HCT116 (cell line): ENCODE data around the gene ERLIN1. TPM values are rescaled to one million over a fixed set of nuclear protein-coding genes. Genes with fewer than 3 reads are reported as not detected.

ENCODE experiments used
- ATAC-seq: fragments of 200-7000 bp; cut with Tn5 transposase; 2 replicates; pipeline ENCODE4 v1.9.1; 2020; ENCODE audit warnings: mild to moderate bottlenecking, moderate library complexity
- BruUV-seq: library from RNA; stranded (reverse); fragments of 400-500 nt; replicated peaks from 2 replicates; lab custom pipeline; 2021; lab: Mats Ljungman, UMichigan
- CTCF ChIA-PET: fragments of 300-600 bp; sonication (Branson Sonifier 250); formaldehyde crosslinking; loops from one replicate; lab custom pipeline; 2021; ENCODE audit warnings: antibody characterized with exemption; lab: Charles Lee
- POLR2A ChIA-PET: fragments of 300-600, 350-600 bp; sonication (Branson Sonifier 250); formaldehyde crosslinking; loops from one replicate; lab custom pipeline; 2021; ENCODE audit warnings: antibody characterized with exemption; lab: Charles Lee
- RAD21 ChIA-PET, 2 experiments: fragments of 300-600 bp; sonication (Branson Sonifier 250); formaldehyde crosslinking; loops; one replicate each; lab custom pipeline; 2023; ENCODE audit warnings: low total read pairs in 2 of 2; ENCODE audit not compliant: uncharacterized antibody in 2 of 2, unreplicated experiment in 2 of 2, low non-redundant PET in 1 of 2; lab: Charles Lee
- DNase-seq: peaks from one replicate; pipeline ENCODE4 v3.0.0-alpha.2; 2010; ENCODE audit warnings: low read depth, low spot score
- H2AFZ ChIP-seq: fragments of 200-600 bp; shearing (Covaris generic), sonication (generic); 2 replicates; pipeline ENCODE4 v1.6.1; 2017; ENCODE audit warnings: low read depth, mixed run types, mixed read lengths, antibody characterized with exemption, low read length; ENCODE audit not compliant: poor library complexity, severe bottlenecking
- H3K27ac ChIP-seq: 2 replicates; pipeline ENCODE4 v1.5.1; 2012; ENCODE audit warnings: low read depth, low read length
- H3K27me3 ChIP-seq: fragments of 200-600 bp; sonication (generic); 2 replicates; pipeline ENCODE4 v1.6.1; 2016; ENCODE audit warnings: mixed run types, low read length, mixed read lengths; ENCODE audit not compliant: insufficient read depth
- H3K36me3 ChIP-seq, 2 experiments: fragments of 200-500 bp in 1 of 2; fragments of 200-600 bp in 1 of 2; sonication (Bioruptor generic) in 1 of 2; sonication (generic) in 1 of 2; 2 replicates each; pipeline versions ENCODE4 v1.5.1 to v1.6.1; 2014 to 2016; ENCODE audit warnings: low read length in 2 of 2, inconsistent platforms in 1 of 2, mixed read lengths in 1 of 2, mixed run types in 1 of 2; ENCODE audit not compliant: insufficient read depth in 2 of 2, control insufficient read depth in 1 of 2
- H3K4me1 ChIP-seq, 2 experiments: fragments of 200-600 bp in 1 of 2; sonication (generic) in 1 of 2; 2 replicates each; pipeline versions ENCODE4 v1.5.1 to v1.6.1; 2012 to 2017; ENCODE audit warnings: low read length in 2 of 2, inconsistent platforms in 1 of 2, mild to moderate bottlenecking in 1 of 2, mixed read lengths in 1 of 2, mixed run types in 1 of 2, moderate library complexity in 1 of 2; ENCODE audit not compliant: insufficient read depth in 2 of 2, control insufficient read depth in 1 of 2
- H3K4me2 ChIP-seq: fragments of 200-600 bp; sonication (generic); 2 replicates; pipeline ENCODE4 v1.6.1; 2017; ENCODE audit warnings: mixed run types, low read length, mixed read lengths
- H3K4me3 ChIP-seq, 2 experiments: fragments of 200-600 bp in 1 of 2; sonication (generic) in 1 of 2; replicated peaks in 1 of 2; 2 replicates each; pipeline ENCODE4 v1.5.1; 2011 to 2016; ENCODE audit warnings: low read length in 2 of 2, control low read depth in 1 of 2, low read depth in 1 of 2, mild to moderate bottlenecking in 1 of 2, mixed read lengths in 1 of 2, mixed run types in 1 of 2
- H3K79me2 ChIP-seq: fragments of 200-600 bp; sonication (generic); 2 replicates; pipeline ENCODE4 v1.6.1; 2017; ENCODE audit warnings: mild to moderate bottlenecking, mixed run types, low read length, moderate library complexity, mixed read lengths; ENCODE audit not compliant: insufficient read depth
- H3K9ac ChIP-seq: fragments of 200-600 bp; sonication (generic); 2 replicates; pipeline ENCODE4 v1.6.1; 2016; ENCODE audit warnings: low read length, mixed read lengths
- H3K9me2 ChIP-seq: fragments of 200-600 bp; sonication (generic), shearing (Covaris generic); 2 replicates; pipeline ENCODE4 v1.6.1; 2017; ENCODE audit warnings: mixed run types, mild to moderate bottlenecking, moderate library complexity; ENCODE audit not compliant: insufficient read depth
- H3K9me3 ChIP-seq, 2 experiments: fragments of 200-500 bp in 1 of 2; fragments of 200-600 bp in 1 of 2; sonication (Bioruptor generic) in 1 of 2; sonication (generic) in 1 of 2; 2 replicates each; pipeline ENCODE4 v1.6.1; 2014 to 2017; ENCODE audit warnings: low read length in 2 of 2, mixed read lengths in 2 of 2, inconsistent platforms in 1 of 2, low read depth in 1 of 2, mild to moderate bottlenecking in 1 of 2, mixed run types in 1 of 2, moderate library complexity in 1 of 2; ENCODE audit not compliant: control insufficient read depth in 1 of 2, insufficient read depth in 1 of 2
- H4K20me1 ChIP-seq: fragments of 200-600 bp; sonication (generic), shearing (Covaris generic); 2 replicates; pipeline ENCODE4 v1.6.1; 2017; ENCODE audit warnings: mixed run types, mild to moderate bottlenecking, moderate library complexity; ENCODE audit not compliant: insufficient read depth
- CBX3 ChIP-seq: IDR thresholded peaks from 2 replicates; pipeline ENCODE4 v1.6.1; 2012; ENCODE audit warnings: low read depth
- ELF1 ChIP-seq: IDR thresholded peaks from 2 replicates; pipeline ENCODE4 v1.6.1; 2012; ENCODE audit warnings: low read depth, borderline replicate concordance
- EZH2phosphoT487 ChIP-seq: fragments of 200-600 bp; IDR thresholded peaks from 2 replicates; pipeline ENCODE4 v1.6.1; 2018; ENCODE audit warnings: antibody characterized with exemption, borderline replicate concordance
- JUND ChIP-seq: IDR thresholded peaks from 2 replicates; pipeline ENCODE4 v1.6.1; 2012
- POLR2AphosphoS5 ChIP-seq: IDR thresholded peaks from 2 replicates; pipeline ENCODE4 v1.6.1; 2011; ENCODE audit warnings: mild to moderate bottlenecking, low read depth, low read length, moderate library complexity
- RAD21 ChIP-seq: IDR thresholded peaks from 2 replicates; pipeline ENCODE4 v1.6.1; 2012; ENCODE audit warnings: low read depth, mild to moderate bottlenecking
- SIN3A ChIP-seq: IDR thresholded peaks from 2 replicates; pipeline ENCODE4 v1.6.1; 2012; ENCODE audit warnings: low read depth
- SRF ChIP-seq: IDR thresholded peaks from 2 replicates; pipeline ENCODE4 v1.6.1; 2012; ENCODE audit warnings: low read depth
- TCF7L2 ChIP-seq: IDR thresholded peaks from 2 replicates; pipeline ENCODE4 v1.7.0; 2011; ENCODE audit warnings: borderline replicate concordance, inconsistent platforms; ENCODE audit not compliant: insufficient read depth, insufficient read length; ENCODE audit errors: extremely low read depth
- YY1 ChIP-seq: IDR thresholded peaks from 2 replicates; pipeline ENCODE4 v1.6.1; 2011; ENCODE audit warnings: low read length, low read depth, moderate library complexity, mild to moderate bottlenecking; ENCODE audit not compliant: insufficient replicate concordance; ENCODE audit errors: extremely low read depth
- ZNF274 ChIP-seq: fragments of 200-500 bp; sonication (Bioruptor generic); IDR thresholded peaks from 2 replicates; pipeline ENCODE4 v1.6.1; 2014; ENCODE audit warnings: mild to moderate bottlenecking, low read depth, low read length, inconsistent platforms
- intact Hi-C: fragments of 100-400 bp; cut with micrococcal nuclease; formaldehyde crosslinking; loops from 2 replicates; pipeline ENCODE4 v1.10.0; 2022
- total RNA-seq: library from RNA; stranded (reverse); gene quantifications from one replicate; pipeline ENCODE4 v1.2.1, GENCODE V29; 2021; ENCODE audit not compliant: unreplicated experiment
- TF ChIP-seq, protein P1 (sequence below): IDR thresholded peaks from 2 replicates; pipeline ENCODE4 v1.6.1; 2011; ENCODE audit warnings: mild to moderate bottlenecking, low read length, moderate library complexity; ENCODE audit not compliant: insufficient replicate concordance; ENCODE audit errors: extremely low read depth
- TF ChIP-seq, protein P2 (sequence below): IDR thresholded peaks from 2 replicates; pipeline ENCODE4 v1.6.1; 2012

ERLIN1 gene
- total RNA-seq, 1 experiment from 2014 or later = 64.5 TPM

DNA sequence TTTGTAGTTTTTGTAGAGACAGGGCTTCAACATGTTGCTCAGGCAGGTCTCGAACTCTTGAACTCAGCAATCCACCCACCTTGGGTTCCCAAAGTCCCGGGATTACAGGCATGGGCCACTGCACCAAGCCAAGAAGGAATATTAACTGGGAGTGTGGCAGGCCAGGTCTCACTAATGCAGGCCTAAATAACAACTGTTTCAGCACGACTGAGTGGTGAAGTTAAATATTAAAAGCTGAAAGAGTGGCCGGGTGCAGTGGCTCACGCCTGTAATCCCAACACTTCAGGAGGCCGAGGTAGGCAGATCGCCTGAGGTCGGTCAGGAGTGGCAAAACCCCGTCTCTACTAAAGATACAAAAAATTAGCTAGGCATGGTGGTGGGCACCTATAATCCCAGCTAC is 22.4 kb upstream of the ERLIN1 start:
- H3K4me3 ChIP-seq = no peak overlapping the region
- RAD21 ChIA-PET = no interaction called here
- H3K36me3 ChIP-seq = peaks cover 31 to 42% of the 10 kb centered on the region in 2 experiments
- no peaks in the 10 kb centered on the region for H4K20me1 ChIP-seq
- no peak for TF ChIP-seq ZNF274
- no peak for TF ChIP-seq EZH2phosphoT487
- no peak for TF ChIP-seq YY1
- TF ChIP-seq, protein P1, sequence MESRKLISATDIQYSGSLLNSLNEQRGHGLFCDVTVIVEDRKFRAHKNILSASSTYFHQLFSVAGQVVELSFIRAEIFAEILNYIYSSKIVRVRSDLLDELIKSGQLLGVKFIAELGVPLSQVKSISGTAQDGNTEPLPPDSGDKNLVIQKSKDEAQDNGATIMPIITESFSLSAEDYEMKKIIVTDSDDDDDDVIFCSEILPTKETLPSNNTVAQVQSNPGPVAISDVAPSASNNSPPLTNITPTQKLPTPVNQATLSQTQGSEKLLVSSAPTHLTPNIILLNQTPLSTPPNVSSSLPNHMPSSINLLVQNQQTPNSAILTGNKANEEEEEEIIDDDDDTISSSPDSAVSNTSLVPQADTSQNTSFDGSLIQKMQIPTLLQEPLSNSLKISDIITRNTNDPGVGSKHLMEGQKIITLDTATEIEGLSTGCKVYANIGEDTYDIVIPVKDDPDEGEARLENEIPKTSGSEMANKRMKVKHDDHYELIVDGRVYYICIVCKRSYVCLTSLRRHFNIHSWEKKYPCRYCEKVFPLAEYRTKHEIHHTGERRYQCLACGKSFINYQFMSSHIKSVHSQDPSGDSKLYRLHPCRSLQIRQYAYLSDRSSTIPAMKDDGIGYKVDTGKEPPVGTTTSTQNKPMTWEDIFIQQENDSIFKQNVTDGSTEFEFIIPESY = no peak
- TF ChIP-seq JUND = no peak
- no peak for TF ChIP-seq TCF7L2
- no peak for TF ChIP-seq ELF1
- TF ChIP-seq, protein P2, sequence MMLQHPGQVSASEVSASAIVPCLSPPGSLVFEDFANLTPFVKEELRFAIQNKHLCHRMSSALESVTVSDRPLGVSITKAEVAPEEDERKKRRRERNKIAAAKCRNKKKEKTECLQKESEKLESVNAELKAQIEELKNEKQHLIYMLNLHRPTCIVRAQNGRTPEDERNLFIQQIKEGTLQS = no peak
- no peak for TF ChIP-seq SRF
- no peak for TF ChIP-seq SIN3A
- TF ChIP-seq RAD21 = no peak
- TF ChIP-seq CBX3 = no peak
- TF ChIP-seq POLR2AphosphoS5 = no peak
- DNase-seq (no peak), ATAC-seq (no peak)
- H3K9me3 ChIP-seq = no peaks in the 10 kb centered on the region
- CTCF ChIA-PET = no interaction called here
- H3K27me3 ChIP-seq = no peaks in the 10 kb centered on the region
- no peaks in the 10 kb centered on the region for H3K79me2 ChIP-seq
- BruUV-seq = no TSS peak
- H3K4me1 ChIP-seq = no peaks in the 10 kb centered on the region
- H2AFZ ChIP-seq = no peak overlapping the region
- intact Hi-C loops = no loop called here
- POLR2A ChIA-PET = no interaction called here
- H3K9me2 ChIP-seq = no peaks in the 10 kb centered on the region
- H3K27ac ChIP-seq = no peak overlapping the region
- no peak overlapping the region for H3K4me2 ChIP-seq
- no peak overlapping the region for H3K9ac ChIP-seq
